IMR-90 (cell line): ENCODE measurements around the gene NLRC5. TPM values are rescaled to one million over a fixed set of nuclear protein-coding genes. Genes with fewer than 3 reads are reported as not detected.

Source experiments
- ATAC-seq: fragments of 200-7000 bp; cut with Tn5 transposase; 2 replicates; pipeline ENCODE4 v1.9.1; 2020; ENCODE audit warnings: low read depth, mild to moderate bottlenecking, moderate library complexity
- BruUV-seq: library from RNA; stranded (reverse); fragments of 400-500 nt; replicated peaks from 2 replicates; lab custom pipeline; 2021; lab: Mats Ljungman, UMichigan
- CTCF ChIA-PET: fragments of 300-600 bp; formaldehyde crosslinking; extraction: SDS; loops from one replicate; lab custom pipeline; 2021; ENCODE audit warnings: antibody characterized with exemption; lab: Yijun Ruan, JAX
- POLR2A ChIA-PET: fragments of 300-600 bp; sonication (Branson Sonifier 250); formaldehyde crosslinking; loops from one replicate; lab custom pipeline; 2022; ENCODE audit warnings: antibody characterized with exemption; ENCODE audit not compliant: unreplicated experiment; lab: Charles Lee
- DNase-seq: peaks from one replicate; pipeline ENCODE4 v3.0.0; 2013
- H2AFZ ChIP-seq: replicated peaks from 2 replicates; pipeline ENCODE3; 2013; ENCODE audit warnings: low read length, mild to moderate bottlenecking; ENCODE audit not compliant: poor library complexity
- H2AK5ac ChIP-seq: 2 replicates; pipeline ENCODE4 v1.6.1; 2013; ENCODE audit warnings: low read depth, low read length, inconsistent platforms
- H2AK9ac ChIP-seq: replicated peaks from 2 replicates; pipeline ENCODE3; 2013; ENCODE audit warnings: mild to moderate bottlenecking, low read depth, low read length, moderate library complexity; ENCODE audit not compliant: poor library complexity
- H2BK120ac ChIP-seq: 2 replicates; pipeline ENCODE4 v1.6.1; 2013; ENCODE audit warnings: low read depth, low read length, inconsistent platforms
- H2BK15ac ChIP-seq: 3 replicates; pipeline ENCODE4 v1.6.1; 2013; ENCODE audit warnings: low read depth, low read length, inconsistent platforms
- H2BK20ac ChIP-seq: 2 replicates; pipeline ENCODE4 v1.6.1; 2013; ENCODE audit warnings: low read depth, mild to moderate bottlenecking, inconsistent platforms, low read length, moderate library complexity
- H2BK5ac ChIP-seq: 2 replicates; pipeline ENCODE4 v1.6.1; 2013; ENCODE audit warnings: mild to moderate bottlenecking, low read depth, low read length, inconsistent platforms; ENCODE audit not compliant: poor library complexity, severe bottlenecking
- H3K14ac ChIP-seq: replicated peaks from 2 replicates; pipeline ENCODE4 v1.6.1; 2013; ENCODE audit warnings: low read depth, low read length, inconsistent platforms
- H3K18ac ChIP-seq: 2 replicates; pipeline ENCODE4 v1.6.1; 2013; ENCODE audit warnings: low read depth, low read length, control low read depth
- H3K23ac ChIP-seq: 2 replicates; pipeline ENCODE4 v1.6.1; 2013; ENCODE audit warnings: low read depth, low read length, inconsistent platforms
- H3K27ac ChIP-seq: 2 replicates; pipeline ENCODE4 v1.5.1; 2013; ENCODE audit warnings: mild to moderate bottlenecking, control low read depth, low read length; ENCODE audit not compliant: insufficient read depth
- H3K27me3 ChIP-seq: 2 replicates; pipeline ENCODE4 v1.6.1; 2013; ENCODE audit warnings: low read length; ENCODE audit not compliant: control insufficient read depth, insufficient read depth
- H3K36me3 ChIP-seq: 2 replicates; pipeline ENCODE4 v1.6.1; 2013; ENCODE audit warnings: low read length, mixed read lengths; ENCODE audit not compliant: control insufficient read depth, insufficient read depth
- H3K4ac ChIP-seq: 2 replicates; pipeline ENCODE4 v1.6.1; 2013; ENCODE audit warnings: low read depth, low read length, inconsistent platforms
- H3K4me1 ChIP-seq: 2 replicates; pipeline ENCODE4 v1.6.1; 2013; ENCODE audit warnings: low read length, mixed read lengths; ENCODE audit not compliant: control insufficient read depth, insufficient read depth
- H3K4me2 ChIP-seq: 2 replicates; pipeline ENCODE4 v1.6.1; 2013; ENCODE audit warnings: low read depth, mild to moderate bottlenecking, control low read depth, low read length, moderate library complexity
- H3K4me3 ChIP-seq: 2 replicates; pipeline ENCODE4 v1.5.1; 2013; ENCODE audit warnings: low read depth, mild to moderate bottlenecking, control low read depth, low read length, moderate library complexity; ENCODE audit not compliant: insufficient read depth
- H3K56ac ChIP-seq: 2 replicates; pipeline ENCODE4 v1.6.1; 2013; ENCODE audit warnings: low read length, inconsistent platforms; ENCODE audit not compliant: insufficient read depth; ENCODE audit errors: extremely low read depth
- H3K79me1 ChIP-seq, 2 experiments: 2 replicates each; pipeline ENCODE4 v1.6.1; 2013; ENCODE audit warnings: low read length in 2 of 2, inconsistent platforms in 1 of 2, low read depth in 1 of 2
- H3K9ac ChIP-seq: 2 replicates; pipeline ENCODE4 v1.6.1; 2013; ENCODE audit warnings: low read depth, low read length, control low read depth
- H3K9me1 ChIP-seq: 2 replicates; pipeline ENCODE4 v1.6.1; 2013; ENCODE audit warnings: low read length, inconsistent platforms; ENCODE audit not compliant: insufficient read depth
- H3K9me3 ChIP-seq: 2 replicates; pipeline ENCODE4 v1.6.1; 2013; ENCODE audit warnings: low read length; ENCODE audit not compliant: control insufficient read depth, insufficient read depth
- H4K20me1 ChIP-seq: 2 replicates; pipeline ENCODE4 v1.6.1; 2013; ENCODE audit warnings: low read length, inconsistent platforms; ENCODE audit not compliant: insufficient read depth
- H4K5ac ChIP-seq: 2 replicates; pipeline ENCODE4 v1.6.1; 2013; ENCODE audit warnings: mild to moderate bottlenecking, low read depth, low read length, control low read depth
- H4K8ac ChIP-seq, 2 experiments: 2 replicates each; pipeline ENCODE4 v1.6.1; 2013; ENCODE audit warnings: low read depth in 2 of 2, low read length in 2 of 2, control low read depth in 1 of 2, inconsistent platforms in 1 of 2
- H4K91ac ChIP-seq: 2 replicates; pipeline ENCODE4 v1.6.1; 2013; ENCODE audit warnings: low read depth, low read length, inconsistent platforms; ENCODE audit not compliant: insufficient read depth
- CEBPB ChIP-seq: IDR thresholded peaks from 2 replicates; pipeline ENCODE4 v1.6.1; 2012; ENCODE audit warnings: low read depth, low read length, improper control_type of control experiment
- CHD1 ChIP-seq: IDR thresholded peaks from 2 replicates; pipeline ENCODE4 v1.6.1; 2012; ENCODE audit warnings: low read depth, low read length, improper control_type of control experiment
- FOS ChIP-seq: fragments of 150-350 bp; IDR thresholded peaks from 2 replicates; pipeline ENCODE4 v1.6.1; 2016; ENCODE audit warnings: low read depth, low read length
- MAFK ChIP-seq: IDR thresholded peaks from 2 replicates; pipeline ENCODE4 v1.6.1; 2012; ENCODE audit warnings: low read depth, low read length, improper control_type of control experiment
- MAZ ChIP-seq: IDR thresholded peaks from 2 replicates; pipeline ENCODE4 v1.6.1; 2012; ENCODE audit warnings: low read depth, mild to moderate bottlenecking, low read length, improper control_type of control experiment, moderate library complexity, borderline replicate concordance
- MXI1 ChIP-seq: IDR thresholded peaks from 2 replicates; pipeline ENCODE4 v1.6.1; 2012; ENCODE audit warnings: low read depth, mild to moderate bottlenecking, low read length, moderate library complexity, borderline replicate concordance
- NFE2L2 ChIP-seq: fragments of 150-350 bp; IDR thresholded peaks from 2 replicates; pipeline ENCODE4 v1.6.1; 2016; ENCODE audit warnings: low read depth, mild to moderate bottlenecking, low read length
- POLR2A ChIP-seq: IDR thresholded peaks from 2 replicates; pipeline ENCODE4 v1.6.1; 2012; ENCODE audit warnings: mild to moderate bottlenecking, low read depth, low read length
- RAD21 ChIP-seq: IDR thresholded peaks from 2 replicates; pipeline ENCODE4 v1.6.1; 2012; ENCODE audit warnings: low read length, improper control_type of control experiment
- RCOR1 ChIP-seq: IDR thresholded peaks from 2 replicates; pipeline ENCODE4 v1.6.1; 2012; ENCODE audit warnings: mild to moderate bottlenecking, low read length, improper control_type of control experiment; ENCODE audit not compliant: insufficient replicate concordance
- RFX5 ChIP-seq: IDR thresholded peaks from 2 replicates; pipeline ENCODE4 v1.8.0; 2012; ENCODE audit warnings: low read depth, mild to moderate bottlenecking, low read length, moderate library complexity
- SMC3 ChIP-seq: fragments of 150-350 bp; IDR thresholded peaks from 2 replicates; pipeline ENCODE4 v1.6.1; 2016; ENCODE audit warnings: low read depth, mild to moderate bottlenecking, antibody characterized with exemption, low read length, moderate library complexity
- WGBS, 2 experiments: methylation state at CpG; one replicate each; pipeline versions ENCODE4 v1.1.5 to v1.1.7; 2013; ENCODE audit warnings: missing lambda C conversion rate in 2 of 2; ENCODE audit not compliant: insufficient read length in 1 of 2; ENCODE audit errors: extremely low coverage in 2 of 2; 5-methylcytosine and 5-hydroxymethylcytosine counted together
- dilution Hi-C: fragments of 300-500 bp; cut with HindIII; formaldehyde crosslinking; loops from one replicate; pipeline ENCODE4 v1.14.3; 2018; ENCODE audit warnings: low sequenced_read_pairs; ENCODE audit not compliant: unreplicated experiment
- in situ Hi-C: fragments of 300-500 bp; cut with MboI; formaldehyde crosslinking; loops from 3 replicates; pipeline ENCODE4 v1.14.3; 2019; ENCODE audit warnings: low sequenced_read_pairs, inconsistent platforms, mixed read lengths
- intact Hi-C: fragments of 100-400 bp; cut with micrococcal nuclease; formaldehyde crosslinking; loops from 2 replicates; pipeline ENCODE4 v1.10.0; 2022
- polyA plus RNA-seq, 3 experiments: library from polyadenylated mRNA; depleted of rRNA; stranded (reverse); fragments of >200 nt; gene quantifications; 2 replicates each; pipeline ENCODE4 v1.2.3, GENCODE V29; 2012; ENCODE audit warnings: low replicate concordance in 1 of 3
- total RNA-seq: library from RNA; depleted of rRNA; stranded (reverse); fragments of >200 nt; gene quantifications from 2 replicates; pipeline ENCODE4 v1.2.3, GENCODE V29; 2012
- TF ChIP-seq, protein P1 (sequence below): conservative IDR thresholded peaks from 2 replicates; pipeline ENCODE4 v1.5.1; 2012; ENCODE audit warnings: mild to moderate bottlenecking, low read depth, low read length, improper control_type of control experiment
- TF ChIP-seq, protein P2 (sequence below): fragments of 150-350 bp; IDR thresholded peaks from 2 replicates; pipeline ENCODE4 v1.6.1; 2017; ENCODE audit warnings: mild to moderate bottlenecking, antibody characterized with exemption, low read length, low read depth
- TF ChIP-seq, protein P3 (sequence below): fragments of 150-350 bp; IDR thresholded peaks from 2 replicates; pipeline ENCODE4 v1.6.1; 2016; ENCODE audit warnings: low read depth, mild to moderate bottlenecking, low read length, moderate library complexity, borderline replicate concordance

Gene NLRC5
- total and polyA plus RNA-seq, 2 of the 4 experiments (the other 2 are of a cell fraction), result 9.1 to 14.9 TPM

DNA sequence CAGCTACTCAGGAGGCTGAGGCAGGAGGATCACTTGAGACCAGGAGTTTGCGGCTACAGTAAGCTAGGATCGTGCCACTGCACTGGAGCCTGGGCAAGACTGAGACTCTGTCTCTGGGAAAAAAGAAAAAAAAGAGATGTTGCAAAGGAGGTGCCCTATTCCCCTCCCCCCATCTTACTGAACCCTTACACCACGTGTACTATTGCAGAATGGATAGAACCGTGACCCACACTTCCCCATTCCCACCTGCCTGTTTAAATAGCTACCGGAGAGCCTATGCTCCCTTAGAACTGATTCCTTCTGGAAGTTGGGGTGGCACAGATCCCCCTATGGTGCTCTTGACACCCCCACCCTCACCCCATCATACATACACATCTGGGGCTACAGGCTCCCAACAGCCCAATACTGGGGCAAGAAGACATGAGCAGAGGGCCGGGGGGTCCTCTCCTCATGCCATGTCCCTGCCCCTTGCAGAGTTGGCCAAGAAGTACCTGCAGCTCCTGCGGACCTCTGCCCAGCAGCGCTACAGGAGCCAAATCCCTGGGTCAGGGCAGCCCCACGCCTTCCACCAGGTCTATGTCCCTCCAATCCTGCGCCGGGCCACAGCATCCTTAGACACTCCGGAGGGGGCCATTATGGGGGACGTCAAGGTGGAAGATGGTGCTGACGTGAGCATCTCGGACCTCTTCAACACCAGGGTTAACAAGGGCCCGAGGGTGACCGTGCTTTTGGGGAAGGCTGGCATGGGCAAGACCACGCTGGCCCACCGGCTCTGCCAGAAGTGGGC is 35.7 kb downstream of the NLRC5 start:
- Histone ChIP-seq H3K9me1 (peaks cover 19% of the 10 kb centered on the region), H3K56ac (no peak overlapping the region), H3K4me1 (0 out of 2 replicates have a peak, but pooled peaks cover 2% of the 10 kb centered on the region), H2AK9ac (no peak overlapping the region), H4K8ac (no peak overlapping the region), H3K4me2 (no peak overlapping the region), H3K18ac (no peak overlapping the region), H2BK20ac (no peak overlapping the region), H2AFZ (no peak overlapping the region), H3K23ac (no peak overlapping the region), H3K9me3 (no peaks in the 10 kb centered on the region), H4K91ac (no peak overlapping the region), H3K27ac (no peak overlapping the region), H4K20me1 (peaks cover 4% of the 10 kb centered on the region; the same call in 1 of the 2 replicates), H2BK120ac (no peak overlapping the region), H3K4me3 (no peak overlapping the region), H3K14ac (no peak overlapping the region), H3K36me3 (peaks cover 26% of the 10 kb centered on the region), H3K9ac (no peak overlapping the region), H3K27me3 (no peaks in the 10 kb centered on the region), H2BK5ac (no peak overlapping the region), H2AK5ac (no peak overlapping the region), H3K79me1 (no peaks in the 10 kb centered on the region; a peak in 1 of 4 replicates), H3K4ac (no peak overlapping the region), H2BK15ac (no peak overlapping the region), H4K5ac (no peak overlapping the region)
- ChIA-PET POLR2A (no interaction called here), CTCF (no interaction called here)
- intact Hi-C loops (no loop called here), dilution Hi-C loops (no loop called here), in situ Hi-C loops (no loop called here)
- DNase-seq (no peak), ATAC-seq (no peak)
- 83% methylated on average over 6 of the region's 19 CpGs; no CpG with 5 or more reads in 1 of the 2 experiments for WGBS, 2 experiments
- BruUV-seq, result no TSS peak
- TF ChIP-seq RAD21, result no peak
- no peak for TF ChIP-seq POLR2A
- no peak for TF ChIP-seq FOS
- TF ChIP-seq, protein P1, sequence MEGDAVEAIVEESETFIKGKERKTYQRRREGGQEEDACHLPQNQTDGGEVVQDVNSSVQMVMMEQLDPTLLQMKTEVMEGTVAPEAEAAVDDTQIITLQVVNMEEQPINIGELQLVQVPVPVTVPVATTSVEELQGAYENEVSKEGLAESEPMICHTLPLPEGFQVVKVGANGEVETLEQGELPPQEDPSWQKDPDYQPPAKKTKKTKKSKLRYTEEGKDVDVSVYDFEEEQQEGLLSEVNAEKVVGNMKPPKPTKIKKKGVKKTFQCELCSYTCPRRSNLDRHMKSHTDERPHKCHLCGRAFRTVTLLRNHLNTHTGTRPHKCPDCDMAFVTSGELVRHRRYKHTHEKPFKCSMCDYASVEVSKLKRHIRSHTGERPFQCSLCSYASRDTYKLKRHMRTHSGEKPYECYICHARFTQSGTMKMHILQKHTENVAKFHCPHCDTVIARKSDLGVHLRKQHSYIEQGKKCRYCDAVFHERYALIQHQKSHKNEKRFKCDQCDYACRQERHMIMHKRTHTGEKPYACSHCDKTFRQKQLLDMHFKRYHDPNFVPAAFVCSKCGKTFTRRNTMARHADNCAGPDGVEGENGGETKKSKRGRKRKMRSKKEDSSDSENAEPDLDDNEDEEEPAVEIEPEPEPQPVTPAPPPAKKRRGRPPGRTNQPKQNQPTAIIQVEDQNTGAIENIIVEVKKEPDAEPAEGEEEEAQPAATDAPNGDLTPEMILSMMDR, result no peak
- TF ChIP-seq RCOR1, result no peak
- no peak for TF ChIP-seq SMC3
- no peak for TF ChIP-seq MAZ
- TF ChIP-seq, protein P2, sequence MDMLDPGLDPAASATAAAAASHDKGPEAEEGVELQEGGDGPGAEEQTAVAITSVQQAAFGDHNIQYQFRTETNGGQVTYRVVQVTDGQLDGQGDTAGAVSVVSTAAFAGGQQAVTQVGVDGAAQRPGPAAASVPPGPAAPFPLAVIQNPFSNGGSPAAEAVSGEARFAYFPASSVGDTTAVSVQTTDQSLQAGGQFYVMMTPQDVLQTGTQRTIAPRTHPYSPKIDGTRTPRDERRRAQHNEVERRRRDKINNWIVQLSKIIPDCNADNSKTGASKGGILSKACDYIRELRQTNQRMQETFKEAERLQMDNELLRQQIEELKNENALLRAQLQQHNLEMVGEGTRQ, result no peak
- TF ChIP-seq MXI1, result no peak
- TF ChIP-seq CHD1, result no peak
- TF ChIP-seq MAFK, result no peak
- no peak for TF ChIP-seq RFX5
- no peak for TF ChIP-seq CEBPB
- TF ChIP-seq NFE2L2, result no peak
- TF ChIP-seq, protein P3, sequence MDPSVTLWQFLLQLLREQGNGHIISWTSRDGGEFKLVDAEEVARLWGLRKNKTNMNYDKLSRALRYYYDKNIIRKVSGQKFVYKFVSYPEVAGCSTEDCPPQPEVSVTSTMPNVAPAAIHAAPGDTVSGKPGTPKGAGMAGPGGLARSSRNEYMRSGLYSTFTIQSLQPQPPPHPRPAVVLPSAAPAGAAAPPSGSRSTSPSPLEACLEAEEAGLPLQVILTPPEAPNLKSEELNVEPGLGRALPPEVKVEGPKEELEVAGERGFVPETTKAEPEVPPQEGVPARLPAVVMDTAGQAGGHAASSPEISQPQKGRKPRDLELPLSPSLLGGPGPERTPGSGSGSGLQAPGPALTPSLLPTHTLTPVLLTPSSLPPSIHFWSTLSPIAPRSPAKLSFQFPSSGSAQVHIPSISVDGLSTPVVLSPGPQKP, result no peak
